ENCODE data around the gene ADSS1.
A peak's percentile ranks its signal among the peaks of the same experiment; 100 is the strongest.

ADSS1 gene

DNA sequence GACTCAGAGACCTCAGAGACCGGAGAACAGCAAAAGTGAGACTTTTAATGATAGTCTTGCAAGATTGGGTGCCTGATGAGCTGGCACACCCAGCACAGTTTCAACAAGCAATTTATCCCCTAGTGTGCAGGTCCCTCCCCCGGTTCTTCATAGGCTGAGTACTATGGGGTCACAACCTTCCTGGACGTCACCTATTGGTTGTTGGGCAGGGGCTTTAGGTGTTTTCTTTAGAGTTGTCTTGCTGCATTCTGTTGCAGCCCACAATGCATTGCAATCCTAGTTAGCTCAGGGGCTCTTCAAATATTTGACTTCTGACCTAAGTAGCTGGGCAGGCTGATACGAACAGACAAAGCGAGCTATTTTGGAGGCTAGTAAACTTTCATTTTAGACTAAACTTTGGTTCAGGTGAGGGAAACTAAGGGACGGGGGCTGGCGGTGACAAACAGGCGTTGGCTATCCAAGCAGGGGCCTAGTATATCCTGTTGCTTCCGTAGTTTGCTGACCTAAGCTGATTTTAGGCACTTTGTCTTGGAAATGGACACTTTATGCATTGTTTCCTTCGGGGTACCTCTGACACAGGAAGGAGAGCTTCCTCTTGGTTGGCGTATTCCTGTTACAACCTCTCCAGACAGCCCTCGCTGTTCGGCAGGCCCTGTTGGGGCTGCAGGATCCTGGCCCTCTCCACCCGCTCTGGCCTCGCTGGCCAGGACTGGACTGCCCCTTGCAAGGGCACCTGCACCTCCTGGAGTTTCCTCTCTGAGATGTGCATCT lies 43.0 kb downstream of the ADSS1 start:
- H3K27ac ChIP-seq: no peak overlapping the region
- DNase-seq (ENCODE audit: low read depth, low spot score): no peak
- TF ChIP-seq FOXP2 (optimal IDR thresholded peaks at IDR 0.05; ENCODE audit: control extremely low read depth, extremely low read length, insufficient read depth) (no peak), POLR2AphosphoS5 (IDR thresholded peaks at IDR 0.05; ENCODE audit: borderline replicate concordance, low read depth, low read length) (no peak), EZH2 (IDR thresholded peaks at IDR 0.05) (no peak)
- no peak overlapping the region for H3K4me3 ChIP-seq
- H3K36me3 ChIP-seq (ENCODE audit: insufficient read depth, low read length): peaks cover 11% of the 10 kb centered on the region; the same call in 1 of the 2 replicates
- H3K9me3 ChIP-seq (ENCODE audit: low read depth, low read length): peaks cover 5% of the 10 kb centered on the region; the same call in 1 of the 2 replicates
- H3K9ac ChIP-seq (ENCODE audit: insufficient read length): no peak overlapping the region

DNA sequence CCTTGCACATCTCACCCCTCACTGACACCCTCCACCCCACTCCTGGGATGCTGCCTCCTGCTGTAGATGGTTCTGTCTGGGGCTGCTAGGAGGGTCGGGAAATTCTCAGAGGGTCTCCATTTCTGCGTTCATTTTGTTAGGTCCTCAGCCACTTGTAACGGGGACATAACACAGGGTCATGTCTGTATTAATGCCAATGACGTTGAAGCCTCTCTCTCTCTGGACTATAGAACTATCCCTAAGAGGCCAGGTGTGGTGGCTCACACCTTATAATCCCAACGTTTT lies 43.5 kb downstream of the ADSS1 start:
- H3K36me3 ChIP-seq (ENCODE audit: insufficient read depth, low read length): peaks cover 17% of the 10 kb centered on the region; the same call in 1 of the 2 replicates
- no peak overlapping the region for H3K4me3 ChIP-seq
- H3K27ac ChIP-seq: no peak overlapping the region
- peaks cover 5% of the 10 kb centered on the region; the same call in 1 of the 2 replicates for H3K9me3 ChIP-seq (ENCODE audit: low read depth, low read length)
- H3K9ac ChIP-seq (ENCODE audit: insufficient read length): no peak overlapping the region
- TF ChIP-seq FOXP2 (optimal IDR thresholded peaks at IDR 0.05; ENCODE audit: control extremely low read depth, extremely low read length, insufficient read depth) (no peak), EZH2 (IDR thresholded peaks at IDR 0.05) (no peak), POLR2AphosphoS5 (IDR thresholded peaks at IDR 0.05; ENCODE audit: borderline replicate concordance, low read depth, low read length) (no peak)
- no peak for DNase-seq (ENCODE audit: low read depth, low spot score)

DNA sequence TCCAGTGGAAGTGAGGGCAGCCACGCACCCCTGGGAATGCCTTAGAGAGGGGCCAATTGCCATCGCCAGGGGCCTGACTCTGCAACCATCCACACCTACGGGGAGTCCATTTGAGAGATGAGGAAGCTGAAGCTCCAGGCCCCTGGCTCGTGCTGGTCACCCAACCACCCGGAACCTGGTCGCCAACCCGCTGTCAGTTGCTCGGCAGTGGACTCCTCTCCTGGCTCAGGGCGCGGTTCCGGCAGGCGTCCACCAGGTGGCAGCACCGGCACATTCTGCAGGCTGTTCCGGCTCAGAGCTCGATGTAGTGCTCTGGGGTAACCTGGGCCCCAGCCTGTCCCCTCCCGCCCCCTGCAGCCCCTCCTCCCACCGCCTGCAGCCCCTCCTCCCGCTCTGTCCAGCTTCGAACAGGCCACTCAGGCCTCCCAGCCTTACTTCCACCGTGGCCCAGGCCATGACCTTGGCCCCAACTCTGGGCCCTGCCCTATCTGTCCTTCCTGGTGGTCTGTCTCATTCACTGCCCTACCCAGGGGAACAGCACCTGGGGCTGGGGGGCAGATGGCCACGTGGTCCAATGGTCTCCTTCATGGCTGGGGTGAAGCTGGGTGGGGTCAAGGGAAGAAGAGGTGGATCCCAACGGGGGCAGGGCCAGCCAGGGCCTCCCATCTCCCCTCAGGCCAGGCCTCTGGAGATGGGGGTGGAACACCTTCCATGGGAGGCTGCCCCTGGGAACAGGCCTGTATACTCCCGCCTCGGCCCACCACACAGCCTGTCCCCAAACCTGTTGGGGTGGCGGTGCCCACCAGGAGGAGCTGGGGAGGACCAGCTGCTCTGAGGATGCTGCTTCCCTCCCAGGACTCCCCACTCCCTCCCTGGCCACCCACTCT lies 44.7 kb downstream of the ADSS1 start:
- TF ChIP-seq POLR2AphosphoS5 (IDR thresholded peaks at IDR 0.05; ENCODE audit: borderline replicate concordance, low read depth, low read length): 0 out of 2 replicates have a peak, but pooled peaks have one; percentile 12
- TF ChIP-seq FOXP2 (optimal IDR thresholded peaks at IDR 0.05; ENCODE audit: control extremely low read depth, extremely low read length, insufficient read depth): peak; percentile 75
- TF ChIP-seq EZH2 (IDR thresholded peaks at IDR 0.05): no peak
- H3K9me3 ChIP-seq (ENCODE audit: low read depth, low read length): peaks cover 5% of the 10 kb centered on the region; the same call in 1 of the 2 replicates
- no peak overlapping the region for H3K9ac ChIP-seq (ENCODE audit: insufficient read length)
- H3K36me3 ChIP-seq (ENCODE audit: insufficient read depth, low read length): peaks cover 17% of the 10 kb centered on the region; the same call in 1 of the 2 replicates
- no peak overlapping the region; the same call in 1 of the 2 replicates for H3K27ac ChIP-seq
- no peak for DNase-seq (ENCODE audit: low read depth, low spot score)
- peak overlapping the region; percentile 38; the same call in 1 of the 2 replicates for H3K4me3 ChIP-seq

DNA sequence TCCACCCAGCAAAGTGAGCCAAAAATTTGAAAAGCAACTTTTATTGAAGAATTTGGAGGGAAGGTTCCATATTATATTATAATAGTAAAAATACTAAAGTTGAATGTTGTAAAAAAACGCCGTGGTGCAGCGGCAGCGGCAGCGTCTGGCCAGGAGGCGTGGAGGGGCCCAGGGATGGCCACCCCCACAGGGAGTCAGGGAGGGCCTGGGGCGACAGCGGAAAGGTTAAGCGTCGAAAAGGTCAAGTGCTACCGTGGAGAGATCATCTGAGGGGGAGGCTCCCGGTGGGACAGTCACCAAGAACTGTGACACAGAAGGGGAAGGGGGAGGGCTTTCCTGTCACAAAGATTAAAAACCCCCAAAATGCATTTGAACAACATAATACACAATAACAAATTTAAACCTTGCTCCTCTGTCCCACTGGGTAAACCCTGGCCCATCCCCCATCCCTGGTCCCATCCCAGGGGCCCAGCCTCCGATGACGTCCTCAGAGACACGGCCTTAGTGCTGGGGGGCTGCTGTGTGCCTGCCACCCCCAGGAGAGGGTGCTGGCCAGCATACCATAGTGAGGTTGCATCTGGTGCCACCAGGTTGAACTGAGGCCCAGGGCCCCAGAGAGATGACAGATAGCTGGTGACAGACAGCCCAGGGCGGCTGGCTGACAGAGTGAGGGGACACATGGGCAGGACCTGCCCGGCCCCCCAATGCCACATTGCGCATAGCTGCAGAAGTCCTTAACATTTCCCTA lies 45.5 kb downstream of the ADSS1 start:
- Histone ChIP-seq H3K9me3 (ENCODE audit: low read depth, low read length) (peaks cover 5% of the 10 kb centered on the region; the same call in 1 of the 2 replicates), H3K4me3 (no peak overlapping the region), H3K27ac (no peak overlapping the region; the same call in 1 of the 2 replicates), H3K9ac (ENCODE audit: insufficient read length) (no peak overlapping the region), H3K36me3 (ENCODE audit: insufficient read depth, low read length) (peaks cover 17% of the 10 kb centered on the region; the same call in 1 of the 2 replicates)
- TF ChIP-seq EZH2 (IDR thresholded peaks at IDR 0.05): no peak
- no peak for TF ChIP-seq POLR2AphosphoS5 (IDR thresholded peaks at IDR 0.05; ENCODE audit: borderline replicate concordance, low read depth, low read length)
- TF ChIP-seq FOXP2 (optimal IDR thresholded peaks at IDR 0.05; ENCODE audit: control extremely low read depth, extremely low read length, insufficient read depth): no peak
- DNase-seq (ENCODE audit: low read depth, low spot score): no peak

DNA sequence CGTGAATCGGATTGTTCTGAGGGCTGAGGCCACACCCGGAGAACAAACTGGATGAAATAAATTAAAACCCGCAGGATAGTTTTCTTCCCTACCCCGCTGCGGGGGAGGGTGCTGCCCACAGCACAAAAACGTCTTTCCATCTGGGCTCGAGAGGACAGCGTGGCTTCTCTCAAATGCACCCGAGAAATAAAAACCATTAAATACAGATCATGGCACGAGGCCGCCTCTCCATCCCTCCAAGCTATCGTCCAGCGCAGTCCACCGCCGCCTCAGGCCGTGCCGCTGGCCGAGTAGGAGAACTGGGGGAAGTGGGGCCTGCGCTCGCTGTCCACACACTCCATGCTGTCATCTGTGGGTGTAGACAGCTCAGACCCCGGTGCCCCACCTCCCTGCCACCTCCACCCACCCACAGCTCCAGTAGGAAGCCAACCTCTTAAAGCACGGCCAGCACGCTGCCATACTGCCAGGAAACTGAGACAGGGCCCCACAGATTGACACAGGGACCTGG lies 46.1 kb downstream of the ADSS1 start:
- no peak overlapping the region for H3K27ac ChIP-seq
- DNase-seq (ENCODE audit: low read depth, low spot score): no peak
- TF ChIP-seq FOXP2 (optimal IDR thresholded peaks at IDR 0.05; ENCODE audit: control extremely low read depth, extremely low read length, insufficient read depth): no peak
- peaks cover 17% of the 10 kb centered on the region; the same call in 1 of the 2 replicates for H3K36me3 ChIP-seq (ENCODE audit: insufficient read depth, low read length)
- H3K9me3 ChIP-seq (ENCODE audit: low read depth, low read length): peaks cover 5% of the 10 kb centered on the region; the same call in 1 of the 2 replicates
- no peak overlapping the region for H3K4me3 ChIP-seq
- no peak overlapping the region for H3K9ac ChIP-seq (ENCODE audit: insufficient read length)

DNA sequence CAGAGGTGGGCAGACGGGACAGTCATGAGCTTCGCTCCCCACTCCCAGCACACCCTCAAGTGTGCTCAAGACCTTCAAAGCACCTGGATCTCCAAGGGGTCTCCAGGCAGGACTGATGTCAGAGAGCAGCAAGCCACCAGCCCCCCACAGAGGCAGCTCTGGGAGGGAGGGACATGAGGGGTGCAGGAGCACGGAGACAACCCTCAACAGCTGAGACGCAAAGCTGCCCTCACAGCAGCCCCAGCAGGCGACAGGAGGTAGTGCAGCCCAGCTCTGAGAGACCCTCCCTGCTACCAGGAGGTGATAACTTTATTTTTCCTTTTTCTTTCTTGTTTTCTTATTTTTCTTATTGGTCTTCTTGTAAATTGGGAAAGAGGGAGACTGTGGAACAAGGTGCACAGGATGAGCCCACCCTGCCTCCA lies 46.8 kb downstream of the ADSS1 start:
- peaks cover 5% of the 10 kb centered on the region; the same call in 1 of the 2 replicates for H3K9me3 ChIP-seq (ENCODE audit: low read depth, low read length)
- no peak overlapping the region for H3K27ac ChIP-seq
- no peak overlapping the region for H3K9ac ChIP-seq (ENCODE audit: insufficient read length)
- TF ChIP-seq EZH2 (IDR thresholded peaks at IDR 0.05): no peak
- no peak for TF ChIP-seq POLR2AphosphoS5 (IDR thresholded peaks at IDR 0.05; ENCODE audit: borderline replicate concordance, low read depth, low read length)
- peaks cover 17% of the 10 kb centered on the region; the same call in 1 of the 2 replicates for H3K36me3 ChIP-seq (ENCODE audit: insufficient read depth, low read length)
- H3K4me3 ChIP-seq: no peak overlapping the region
- DNase-seq (ENCODE audit: low read depth, low spot score): no peak

DNA sequence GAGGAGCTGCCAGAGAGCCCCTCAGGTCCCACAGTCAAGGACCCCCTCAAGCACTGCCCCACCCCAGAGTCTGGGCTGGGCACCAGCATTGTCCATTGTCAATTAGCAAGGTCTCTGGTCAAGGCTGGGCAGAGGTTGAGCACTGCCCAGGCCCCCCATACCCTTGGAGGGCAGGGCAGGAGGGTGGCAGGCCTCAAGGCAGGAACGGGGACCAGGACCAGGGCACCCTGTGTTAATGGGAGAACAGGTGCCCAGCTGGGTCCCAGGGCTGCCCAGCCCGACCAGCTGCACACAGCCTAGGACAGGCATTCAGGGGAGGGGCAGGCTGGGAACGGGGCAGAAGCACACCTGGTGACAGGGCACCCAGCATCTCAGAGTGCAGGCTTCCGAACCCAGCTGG lies 47.3 kb downstream of the ADSS1 start:
- H3K9ac ChIP-seq (ENCODE audit: insufficient read length): no peak overlapping the region

More for the DNA sequence above, 47.3 kb downstream of the ADSS1 start:
- Histone ChIP-seq H3K9me3 (ENCODE audit: low read depth, low read length) (peaks cover 5% of the 10 kb centered on the region; the same call in 1 of the 2 replicates), H3K4me3 (no peak overlapping the region), H3K27ac (no peak overlapping the region), H3K36me3 (ENCODE audit: insufficient read depth, low read length) (peaks cover 17% of the 10 kb centered on the region; the same call in 1 of the 2 replicates)
- DNase-seq (ENCODE audit: low read depth, low spot score): no peak
- no peak for TF ChIP-seq POLR2AphosphoS5 (IDR thresholded peaks at IDR 0.05; ENCODE audit: borderline replicate concordance, low read depth, low read length)
- TF ChIP-seq EZH2 (IDR thresholded peaks at IDR 0.05): no peak
- no peak for TF ChIP-seq FOXP2 (optimal IDR thresholded peaks at IDR 0.05; ENCODE audit: control extremely low read depth, extremely low read length, insufficient read depth)

Measured in SK-N-MC (cell line).